GM19324 (cell line): ENCODE measurements around the gene EFCAB6.

ENCODE experiments used
- ATAC-seq: cut with Tn5 transposase; IDR thresholded peaks from one replicate; pipeline ENCODE4 v1.9.1; 2021; ENCODE audit warnings: mild to moderate bottlenecking, moderate library complexity; ENCODE audit not compliant: unreplicated experiment, low FRiP score

EFCAB6 gene

DNA sequence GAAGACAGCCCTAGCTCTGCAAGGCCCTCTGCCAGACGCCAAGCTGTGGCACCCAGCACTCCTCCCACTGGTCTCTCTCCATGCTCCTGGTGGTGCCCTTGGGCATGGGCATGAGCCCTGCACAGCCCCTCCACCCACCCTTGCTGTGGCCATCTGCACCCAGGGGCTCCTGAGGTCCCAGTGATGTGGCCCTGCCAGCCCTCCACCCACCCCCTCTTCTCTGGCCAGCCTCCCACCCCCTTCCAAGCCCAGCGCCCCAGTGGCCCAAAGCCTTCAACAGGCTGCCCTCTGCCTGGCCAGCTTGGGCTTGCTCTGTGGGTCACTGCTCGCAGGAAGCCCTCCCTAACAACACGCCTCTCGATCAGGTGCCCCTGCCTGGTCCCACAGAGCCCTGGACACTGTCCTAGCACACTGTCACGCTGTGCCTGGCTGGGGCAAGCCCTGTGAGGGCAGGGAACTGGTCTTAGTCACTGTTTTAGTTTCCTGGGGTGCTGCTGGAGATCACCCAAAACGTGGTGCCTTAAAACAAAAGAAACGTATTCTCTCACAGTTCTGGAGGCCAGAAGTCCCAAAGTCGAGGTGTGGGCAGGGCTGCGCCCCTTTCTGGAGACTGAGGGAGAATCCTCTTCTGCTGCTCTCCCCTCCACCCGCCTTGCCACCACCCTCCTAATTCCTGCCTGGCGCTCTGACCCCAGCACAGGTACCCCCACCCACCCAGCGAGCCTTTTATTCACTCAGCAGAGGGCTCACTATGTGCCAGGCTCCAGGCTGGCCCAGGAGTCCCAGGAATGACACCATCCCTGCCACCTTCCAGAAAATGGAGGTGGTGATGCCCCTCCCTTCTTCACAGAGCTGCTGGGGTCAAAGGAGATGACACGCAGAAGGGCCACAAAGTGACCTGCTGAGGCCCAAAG is 35.5 kb upstream of the EFCAB6 start:
- no peak for ATAC-seq

DNA sequence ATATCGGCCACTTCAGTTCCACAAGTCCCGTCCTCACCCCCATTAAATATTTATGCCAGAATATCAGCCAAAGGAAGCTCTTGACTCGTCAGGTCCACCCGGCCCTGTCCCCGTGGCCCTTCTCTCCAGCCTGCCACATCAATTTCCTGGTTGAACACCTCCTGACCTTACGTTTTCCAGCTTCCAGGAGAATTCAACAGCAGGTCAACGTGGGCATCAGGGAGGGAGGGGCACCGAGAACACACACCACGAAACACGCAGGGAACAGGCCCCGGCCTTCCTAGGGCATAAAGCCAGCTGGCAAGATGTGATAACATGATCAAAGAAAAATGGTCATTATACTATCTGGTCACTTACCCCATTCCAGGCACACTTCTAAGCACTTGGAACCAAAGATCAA is 34.9 kb upstream of the EFCAB6 start:
- ATAC-seq = no peak

DNA sequence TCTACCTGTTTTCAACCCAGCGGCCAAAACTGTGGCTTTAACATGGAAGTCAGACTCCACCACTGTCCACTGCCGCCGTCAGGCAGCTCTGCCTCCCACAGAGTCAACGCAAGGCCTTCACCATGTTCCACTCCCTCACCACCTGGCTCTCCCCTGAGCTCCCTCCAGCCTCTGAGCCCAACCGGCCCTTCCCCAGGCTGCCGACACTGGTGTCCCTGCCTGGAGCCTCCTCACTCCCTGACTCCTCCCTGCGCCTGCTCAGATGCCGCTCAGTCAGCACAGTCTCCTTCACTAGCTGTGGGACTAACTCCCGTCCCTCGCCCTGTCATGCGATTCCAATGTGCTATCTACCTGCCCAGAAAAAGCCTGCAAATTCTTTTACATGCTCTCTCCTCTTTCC is 33.9 kb upstream of the EFCAB6 start:
- ATAC-seq = no peak

DNA sequence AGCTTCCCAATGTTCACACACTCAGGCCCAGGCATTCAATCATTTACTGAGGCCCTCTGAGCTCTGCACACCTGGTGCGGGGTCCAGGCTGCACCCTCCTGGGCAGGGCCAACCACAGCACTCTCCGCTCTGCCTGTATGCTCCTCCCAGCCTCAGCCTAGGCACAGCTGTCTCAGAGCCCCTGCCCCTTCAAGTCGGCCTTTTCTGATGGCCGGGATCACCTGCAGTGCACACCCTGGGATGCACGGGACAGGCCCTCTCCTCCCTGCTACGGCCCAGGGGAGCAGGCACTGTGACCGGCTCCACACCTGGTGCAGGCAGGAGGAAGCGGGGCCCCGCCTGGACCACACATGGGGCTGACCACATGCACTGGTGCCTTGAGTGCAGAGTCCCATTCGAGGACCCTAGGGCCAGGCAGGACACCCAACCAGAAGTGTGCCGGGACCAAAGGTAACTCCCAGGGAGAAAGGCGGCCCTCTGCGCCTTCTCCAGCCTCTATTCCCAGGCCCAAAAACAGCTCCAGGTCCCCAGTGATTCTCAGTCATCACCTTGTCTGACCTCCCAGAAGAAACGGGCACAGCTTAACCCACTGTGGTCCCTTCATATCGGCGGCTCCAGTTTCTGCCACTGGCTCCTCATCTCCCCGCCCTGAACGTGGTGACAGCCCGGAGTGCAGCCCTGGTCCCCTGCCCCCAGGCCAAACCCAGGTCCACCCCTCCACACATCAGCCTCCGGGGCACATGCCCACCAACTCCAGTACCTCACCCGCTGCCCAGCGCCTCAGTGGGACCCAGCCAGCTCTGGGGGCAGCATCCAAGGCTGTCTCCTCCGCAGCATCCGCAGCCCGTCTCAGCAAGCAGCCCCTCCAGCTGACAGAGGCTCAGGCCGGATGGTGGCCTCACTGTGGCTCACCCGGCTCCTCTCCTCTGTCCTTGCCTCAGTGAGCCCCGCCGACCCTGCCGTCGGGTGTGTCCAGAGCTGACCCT is 32.7 kb upstream of the EFCAB6 start:
- no peak for ATAC-seq

DNA sequence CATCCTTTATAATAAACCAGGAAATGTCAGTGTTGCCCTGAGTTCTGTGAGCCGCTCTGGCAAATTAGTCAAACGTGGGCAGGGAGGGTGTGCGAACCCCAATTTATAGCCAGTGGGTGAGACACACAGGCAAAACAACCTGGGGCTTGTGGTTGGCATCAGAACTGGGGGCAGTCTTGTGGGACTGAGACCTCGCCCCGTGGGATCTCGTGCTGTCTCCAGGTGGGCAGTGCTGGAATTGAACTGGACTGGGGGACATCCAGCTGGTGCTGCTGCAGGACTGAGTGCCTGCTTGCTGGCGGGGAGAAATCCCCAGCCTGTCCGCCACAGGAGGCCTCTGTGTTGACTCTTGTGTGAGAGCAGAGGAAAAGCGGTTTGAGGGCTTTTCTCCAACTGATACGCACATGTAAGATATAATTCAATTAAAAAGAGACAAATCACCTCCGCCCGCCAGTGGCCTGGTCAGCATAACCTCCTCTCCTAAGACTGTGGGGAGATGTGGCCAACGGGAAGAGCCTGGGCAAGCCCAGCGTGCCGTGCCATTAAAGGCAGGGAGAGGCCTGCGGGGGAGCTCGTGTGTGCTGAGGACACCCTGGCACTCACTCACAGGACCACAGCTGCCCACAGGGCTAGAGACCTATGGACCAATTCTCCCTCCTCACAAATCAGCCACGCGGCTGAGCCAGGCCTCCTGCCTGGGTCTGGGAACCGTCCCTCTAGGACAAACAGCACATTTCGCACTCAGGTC is 31.9 kb upstream of the EFCAB6 start:
- ATAC-seq = no peak

DNA sequence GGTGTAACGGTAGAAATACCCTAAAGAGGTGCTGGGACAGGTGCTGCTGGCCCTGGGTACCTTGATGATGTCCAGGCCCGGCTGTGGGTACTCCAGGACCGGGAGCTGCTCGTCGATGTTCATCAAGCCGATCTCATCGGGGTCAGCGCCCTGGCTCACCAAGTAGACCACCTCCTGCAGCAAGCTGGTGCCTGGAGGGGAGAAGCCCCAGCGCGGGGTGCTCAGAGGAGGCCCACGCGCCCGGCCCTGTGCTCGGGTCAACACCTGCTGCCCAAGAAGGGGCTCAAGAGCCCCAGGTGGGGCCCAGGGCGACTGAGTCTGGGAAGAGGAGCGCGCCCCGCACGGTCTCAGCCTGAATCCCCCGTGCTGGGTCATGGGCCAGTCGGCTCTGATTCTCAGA is 29.6 kb upstream of the EFCAB6 start:
- no peak for ATAC-seq

DNA sequence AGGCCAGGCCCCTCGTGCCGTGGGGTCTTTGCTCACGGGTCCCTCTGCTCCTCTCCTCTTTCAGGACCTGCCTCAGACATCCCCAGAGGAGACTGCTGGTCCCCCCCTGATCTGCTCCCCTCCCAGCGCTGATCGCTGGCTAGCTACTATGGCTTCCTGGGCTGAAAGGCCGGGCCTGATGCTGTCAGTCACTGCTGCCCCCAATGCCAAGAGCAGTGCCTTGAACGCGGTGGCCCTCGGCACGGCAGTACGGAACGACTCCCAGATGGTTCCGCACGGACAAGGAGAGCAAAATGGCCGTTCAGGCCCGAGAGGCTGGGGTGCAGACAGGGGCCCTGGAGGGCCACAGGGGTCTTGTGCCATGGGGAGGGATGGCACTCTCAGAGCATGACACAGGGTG is 28.7 kb upstream of the EFCAB6 start:
- ATAC-seq = no peak

DNA sequence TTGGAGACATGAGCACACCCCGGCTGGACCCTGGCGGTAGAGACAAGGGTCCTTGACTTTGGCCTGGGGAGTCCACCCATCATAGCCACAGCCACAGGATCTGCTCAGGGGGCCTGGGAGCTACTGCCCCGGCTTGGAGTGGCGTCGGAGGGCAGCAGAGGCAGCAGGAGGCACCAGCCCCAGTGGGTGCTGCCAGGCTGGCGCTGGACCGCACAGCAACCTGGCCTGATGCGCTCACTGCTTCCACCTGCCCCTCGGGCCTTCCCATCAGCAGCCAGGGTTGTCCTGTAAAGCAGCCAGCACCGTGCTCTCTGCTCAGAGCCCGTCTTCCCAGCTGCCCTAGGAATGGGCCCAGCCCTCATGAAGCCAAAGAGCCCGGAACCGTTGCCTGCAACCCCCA is 28.3 kb upstream of the EFCAB6 start:
- ATAC-seq = no peak

DNA sequence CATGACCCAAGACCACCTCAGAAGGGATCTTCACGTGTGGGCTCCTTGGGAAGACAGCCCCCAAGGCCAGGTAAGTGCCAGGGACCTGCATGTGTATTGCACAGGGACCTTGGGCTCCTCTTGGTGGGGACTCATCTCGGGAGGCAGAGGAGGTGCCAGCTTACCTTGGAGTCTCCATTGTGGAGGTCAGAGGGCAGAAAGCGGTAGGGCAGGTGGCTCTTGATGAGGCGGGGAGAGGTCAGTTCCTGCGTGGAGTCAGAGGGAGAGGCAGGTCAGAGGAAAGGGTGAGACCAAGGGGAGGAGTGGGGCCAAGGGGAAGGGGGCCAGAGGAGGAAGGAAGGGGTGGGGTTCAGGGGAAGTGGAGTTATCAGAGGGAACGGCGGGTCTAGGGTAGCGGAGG is 27.7 kb upstream of the EFCAB6 start:
- ATAC-seq = no peak

DNA sequence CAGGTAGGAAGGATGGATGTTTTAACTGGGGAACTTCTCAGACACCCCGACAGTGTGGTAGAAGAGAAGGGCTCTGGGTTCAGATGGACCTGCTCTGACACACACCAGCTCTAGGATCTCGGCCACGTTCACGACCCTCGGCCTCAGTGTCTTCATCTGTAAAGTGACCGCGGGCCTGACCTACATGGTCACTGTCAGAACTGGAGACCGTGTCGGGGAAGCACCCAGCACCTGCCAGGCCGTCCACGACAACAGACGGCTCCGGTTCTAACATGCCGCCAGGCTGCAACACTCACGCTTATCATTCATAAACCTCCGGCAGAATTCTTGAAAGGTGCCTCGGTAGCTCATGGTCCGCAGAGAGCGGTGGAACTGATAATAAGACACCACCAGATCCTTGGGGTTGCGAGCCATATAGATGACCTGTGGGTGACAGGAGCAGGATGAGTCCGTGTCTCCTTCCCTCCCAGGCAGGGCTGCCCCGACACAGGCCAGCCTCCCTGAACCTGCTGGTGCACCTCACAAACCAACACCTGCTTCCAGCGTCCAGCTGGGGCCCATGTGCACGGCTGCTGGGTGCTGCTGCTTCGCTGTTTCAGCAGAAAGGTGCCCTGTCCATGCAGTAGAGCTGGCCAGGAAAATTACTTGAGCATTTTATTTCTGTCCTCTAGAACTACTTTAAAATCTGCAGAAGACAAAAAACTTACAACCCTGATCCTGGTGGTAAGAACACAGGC is 26.6 kb upstream of the EFCAB6 start:
- no peak for ATAC-seq

DNA sequence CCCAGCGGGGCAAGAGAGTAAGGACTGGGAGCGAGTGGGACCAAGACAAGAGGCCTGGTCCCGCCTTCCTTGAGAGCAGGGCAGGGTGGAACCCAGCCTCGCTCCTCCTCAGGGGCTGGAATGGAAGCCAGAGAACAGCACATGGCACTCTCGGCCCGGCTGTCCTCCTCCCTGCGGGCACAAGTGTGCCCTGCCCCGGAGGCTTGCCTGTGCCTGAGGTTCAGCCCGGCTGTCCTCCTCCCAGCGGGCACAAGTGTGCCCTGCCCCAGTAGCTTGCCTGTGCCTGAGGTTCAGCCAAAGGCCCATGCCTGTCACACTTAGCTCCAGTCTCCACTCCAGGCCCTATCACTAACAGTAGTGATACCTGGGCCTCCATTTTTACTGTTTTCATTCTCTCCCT is 26.1 kb upstream of the EFCAB6 start:
- no peak for ATAC-seq

DNA sequence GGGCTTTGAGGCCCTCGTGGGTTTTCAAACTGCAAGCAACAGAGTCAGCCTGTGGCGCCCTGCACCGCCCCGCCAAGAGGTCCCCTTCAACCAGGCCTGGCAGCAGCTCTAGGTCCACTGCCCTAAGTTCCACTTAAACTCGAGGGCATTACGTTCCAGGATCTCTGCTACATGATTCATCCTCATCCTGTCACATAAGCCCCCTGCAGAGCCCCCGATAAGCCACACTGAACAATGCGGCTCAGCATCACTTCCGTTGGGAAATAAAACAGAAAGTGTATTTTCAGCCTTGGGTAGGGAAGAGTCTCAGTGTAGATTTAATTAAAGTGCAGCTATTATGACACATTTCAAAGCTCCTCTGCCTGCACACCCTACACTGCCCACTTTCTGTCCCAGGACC is 25.6 kb upstream of the EFCAB6 start:
- ATAC-seq = no peak

DNA sequence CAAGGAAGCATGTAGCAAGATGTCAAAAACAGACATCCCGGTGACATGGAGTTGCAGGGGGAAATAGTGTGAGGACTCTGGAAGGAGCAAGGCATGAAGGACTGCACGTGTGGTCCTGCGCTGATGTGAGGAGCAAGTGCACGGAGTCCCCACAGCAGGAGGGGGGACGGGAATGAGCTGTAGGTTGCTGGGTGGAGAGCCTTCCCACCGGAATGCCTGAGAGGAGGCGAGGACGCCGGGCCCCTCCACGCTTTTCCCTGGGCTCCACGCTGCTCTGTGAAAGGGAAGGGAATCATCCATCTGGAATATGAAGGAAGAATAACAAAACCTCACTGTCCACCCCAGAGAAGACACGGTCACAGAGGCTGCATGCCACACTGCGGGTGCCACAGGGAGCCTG is 23.6 kb upstream of the EFCAB6 start:
- no peak for ATAC-seq

DNA sequence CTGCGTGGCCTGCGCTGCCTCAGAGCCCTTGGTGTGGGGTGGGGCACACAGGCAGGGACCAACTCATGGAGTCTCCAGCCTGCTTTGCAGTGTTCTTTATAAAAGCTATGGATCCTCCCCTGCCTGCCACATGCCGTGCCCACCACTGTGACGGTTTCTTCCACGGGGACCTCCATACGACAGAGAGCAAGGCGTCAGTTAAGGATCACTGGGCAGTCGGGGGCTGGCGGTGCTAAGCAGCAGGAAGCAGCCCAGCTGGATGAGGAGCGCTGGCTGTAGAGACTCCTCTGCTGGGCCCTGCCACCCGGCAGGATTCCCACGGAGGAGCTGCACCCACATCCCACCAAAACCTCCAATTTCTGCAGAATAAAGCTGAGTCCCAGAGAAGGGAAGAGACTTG is 23.1 kb upstream of the EFCAB6 start:
- ATAC-seq = no peak

DNA sequence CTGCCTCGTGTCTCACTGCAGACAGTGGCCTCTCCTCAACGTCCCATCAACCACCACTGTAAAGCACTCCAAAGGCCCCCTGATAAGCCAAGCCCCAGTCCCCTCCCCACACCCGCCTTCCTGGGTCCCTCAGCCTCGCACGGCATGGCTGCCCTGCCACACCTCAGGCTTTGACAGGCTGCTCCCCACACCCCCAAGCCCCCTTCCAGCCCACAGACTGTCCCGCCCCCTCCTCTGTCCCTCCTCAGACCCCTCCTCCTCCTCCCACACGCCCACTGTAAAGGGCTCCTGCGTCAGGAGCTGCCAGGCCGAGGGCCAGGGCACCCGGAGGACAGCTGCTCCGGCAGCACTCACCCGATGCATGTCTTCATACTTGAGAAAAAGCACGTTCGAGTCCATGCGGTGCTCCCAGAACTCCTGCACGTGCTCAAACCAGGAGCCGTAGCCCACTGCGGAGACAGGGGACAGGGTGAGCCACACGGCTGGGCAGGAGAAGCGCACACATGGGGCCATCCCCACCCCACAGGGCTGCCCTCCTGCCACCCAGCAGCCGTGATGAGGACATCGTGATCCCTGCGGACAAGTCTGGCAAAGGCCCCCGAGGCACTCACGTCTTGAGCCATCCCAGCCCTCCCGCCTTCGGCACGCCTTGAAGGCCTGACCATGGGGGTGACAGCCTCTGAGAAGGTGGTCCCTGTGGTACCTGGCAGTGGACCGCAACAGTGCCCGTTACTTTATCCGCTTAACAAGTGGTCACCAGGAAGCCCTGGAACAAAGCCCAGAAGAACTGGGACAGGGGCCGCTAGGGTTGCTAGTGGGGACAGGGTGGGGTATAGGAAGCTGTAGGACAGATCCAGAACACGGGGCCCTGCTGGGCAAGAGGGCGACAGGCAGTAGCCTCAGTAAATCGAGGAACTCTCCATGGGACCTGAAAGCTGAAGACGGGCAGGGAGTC is 21.5 kb upstream of the EFCAB6 start:
- no peak for ATAC-seq

DNA sequence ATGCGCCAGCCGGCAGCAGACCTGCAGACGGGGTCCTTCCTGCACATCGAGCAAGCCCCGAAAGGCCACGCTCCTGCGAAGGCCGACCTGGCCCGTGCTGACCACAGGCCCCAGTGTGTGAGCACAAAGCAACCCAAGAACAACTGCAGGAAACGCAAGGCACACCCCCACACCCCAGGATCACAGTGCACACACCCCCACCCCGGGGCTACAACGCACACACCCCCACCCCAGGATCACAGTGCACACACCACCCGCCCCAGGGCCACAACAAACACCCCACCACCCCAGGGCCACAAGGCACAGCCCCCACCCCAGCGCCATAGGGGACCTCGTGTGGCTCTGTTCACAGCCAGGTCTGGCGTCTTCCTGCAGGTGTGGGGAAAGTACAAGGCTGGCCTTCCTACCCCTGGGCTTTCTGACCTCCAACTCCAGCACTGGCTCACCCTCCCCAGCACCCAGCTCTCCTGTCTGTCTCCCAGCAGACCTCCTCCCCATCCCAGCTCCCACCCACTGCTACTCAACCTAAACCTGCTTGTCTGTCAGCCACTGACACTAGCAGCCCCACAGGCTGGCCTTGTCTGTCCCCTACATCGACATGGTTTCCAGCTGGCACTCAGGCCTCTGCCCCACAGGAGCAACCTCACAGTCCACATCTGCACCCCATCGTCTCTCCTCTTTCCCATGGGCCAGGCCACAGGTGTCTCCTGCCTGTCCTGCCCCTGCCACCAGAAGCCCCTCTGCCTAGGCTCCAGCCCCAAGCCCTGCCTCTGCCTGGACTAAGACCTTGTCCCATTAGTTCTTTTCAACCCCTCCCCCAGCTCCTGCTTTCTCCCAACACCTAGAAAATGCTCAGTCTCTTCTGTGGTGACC is 20.5 kb upstream of the EFCAB6 start:
- no peak for ATAC-seq

DNA sequence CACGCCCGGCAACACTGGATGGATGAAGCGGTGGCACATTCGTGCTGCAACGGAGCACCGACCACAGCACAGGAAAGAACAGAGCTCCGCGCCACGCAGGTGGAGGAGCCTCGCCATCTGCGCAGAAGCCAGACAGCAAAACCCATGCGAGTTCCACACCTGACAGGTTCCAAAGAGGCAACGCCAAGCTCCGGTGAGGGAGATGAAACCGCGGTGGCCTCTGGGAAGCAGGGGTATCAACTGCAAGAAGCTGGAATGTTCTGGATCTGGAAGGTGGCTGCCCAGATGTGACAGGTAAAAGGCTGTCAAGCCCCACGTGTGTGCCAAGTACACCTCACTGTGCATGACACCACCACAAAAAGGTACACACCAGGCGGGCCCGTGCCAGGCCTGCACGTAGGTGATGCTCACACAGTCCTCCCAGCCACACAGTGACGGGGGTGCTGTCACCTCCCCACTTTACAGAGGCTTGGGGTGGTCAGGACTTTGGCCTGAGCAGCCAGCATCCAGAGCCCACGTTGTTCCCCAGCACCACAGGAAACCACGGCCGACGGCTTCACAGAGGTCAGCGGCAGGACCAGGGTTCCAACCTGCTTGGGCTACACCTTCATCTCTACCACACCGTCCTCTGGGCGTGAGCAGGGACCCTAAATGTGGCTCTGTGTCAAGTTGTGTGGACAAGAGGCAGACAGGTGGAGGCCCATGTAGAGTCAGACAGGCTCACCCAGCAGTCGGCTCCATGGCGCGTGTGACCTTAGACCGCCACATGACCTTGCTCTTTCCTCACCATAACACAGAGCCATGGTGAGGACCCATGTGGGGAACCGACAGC is 19.7 kb upstream of the EFCAB6 start:
- ATAC-seq = no peak
